ENCODE data around the gene LRCH1. TPM values are rescaled to one million over a fixed set of nuclear protein-coding genes. Genes with fewer than 3 reads are reported as not detected.

The LRCH1 gene
- total RNA-seq, 1 donor from 2014 or later: 13.1 TPM

- no peak for DNase-seq
- no peak for TF ChIP-seq CTCF (IDR thresholded peaks at IDR 0.05; ENCODE audit: borderline replicate concordance)
- Histone ChIP-seq H3K36me3 (no peaks in the 10 kb centered on the region), H3K4me3 (peak overlapping the region; percentile 29), H3K27me3 (ENCODE audit: low read depth) (no peaks in the 10 kb centered on the region), H3K4me1 (peaks cover 92% of the 10 kb centered on the region), H3K9me3 (replicated peaks) (no peaks in the 10 kb centered on the region), H3K27ac (replicated peaks) (peak overlapping the region; percentile 56)
- intact Hi-C loops (cut with micrococcal nuclease): no loop called here
Observed at GRCh38 chr13:46621792-46622629, 69.0 kb downstream of the LRCH1 start.

DNA sequence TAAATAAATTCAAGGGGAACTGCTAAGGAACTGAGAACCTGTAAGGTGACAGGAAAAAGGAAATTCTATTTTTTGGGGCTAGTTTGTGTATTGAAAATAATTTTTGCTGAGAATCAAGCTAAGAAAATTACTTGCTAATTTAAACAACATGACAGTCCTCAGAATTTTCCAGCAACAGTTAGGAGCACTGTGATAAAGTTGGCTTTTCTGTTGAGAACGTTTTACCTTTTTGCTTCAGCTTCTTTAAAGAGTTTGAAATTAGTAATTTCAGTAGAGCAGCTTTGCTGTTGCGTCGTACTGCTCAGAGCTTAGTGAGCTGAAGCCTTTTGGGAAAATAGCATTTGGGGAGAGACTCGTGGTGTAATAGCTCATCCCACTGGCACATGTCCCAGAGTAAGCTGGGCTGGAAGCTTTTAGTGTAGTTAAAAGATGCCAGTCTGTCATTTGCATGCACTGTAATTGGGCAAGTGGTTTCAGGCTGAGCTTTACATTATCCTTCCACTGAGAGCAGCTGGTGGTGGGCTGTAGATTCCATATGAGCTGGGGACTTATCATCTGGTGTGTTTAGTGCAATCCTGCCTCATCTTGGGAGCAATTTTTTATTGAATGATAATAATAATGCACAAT, 69.8 kb downstream of the LRCH1 start:
- Histone ChIP-seq H3K9me3 (replicated peaks) (no peaks in the 10 kb centered on the region), H3K4me3 (peak overlapping the region; percentile 29), H3K36me3 (no peaks in the 10 kb centered on the region), H3K27me3 (ENCODE audit: low read depth) (no peaks in the 10 kb centered on the region), H3K4me1 (peaks cover 92% of the 10 kb centered on the region), H3K27ac (replicated peaks) (peak overlapping the region; percentile 56)
- intact Hi-C loops (cut with micrococcal nuclease): no loop called here
- TF ChIP-seq CTCF (IDR thresholded peaks at IDR 0.05; ENCODE audit: borderline replicate concordance): no peak
- DNase-seq: peak; percentile 24

- H3K27ac ChIP-seq (replicated peaks): no peak overlapping the region
- H3K36me3 ChIP-seq: no peaks in the 10 kb centered on the region
- H3K4me1 ChIP-seq: peaks cover 89% of the 10 kb centered on the region
- H3K27me3 ChIP-seq (ENCODE audit: low read depth): no peaks in the 10 kb centered on the region
- intact Hi-C loops (cut with micrococcal nuclease): no loop called here
- H3K4me3 ChIP-seq: no peak overlapping the region
- DNase-seq: no peak
- H3K9me3 ChIP-seq (replicated peaks): no peaks in the 10 kb centered on the region
- TF ChIP-seq CTCF (IDR thresholded peaks at IDR 0.05; ENCODE audit: borderline replicate concordance): no peak
Observed at GRCh38 chr13:46624353-46624752, 71.4 kb downstream of the LRCH1 start.

DNA sequence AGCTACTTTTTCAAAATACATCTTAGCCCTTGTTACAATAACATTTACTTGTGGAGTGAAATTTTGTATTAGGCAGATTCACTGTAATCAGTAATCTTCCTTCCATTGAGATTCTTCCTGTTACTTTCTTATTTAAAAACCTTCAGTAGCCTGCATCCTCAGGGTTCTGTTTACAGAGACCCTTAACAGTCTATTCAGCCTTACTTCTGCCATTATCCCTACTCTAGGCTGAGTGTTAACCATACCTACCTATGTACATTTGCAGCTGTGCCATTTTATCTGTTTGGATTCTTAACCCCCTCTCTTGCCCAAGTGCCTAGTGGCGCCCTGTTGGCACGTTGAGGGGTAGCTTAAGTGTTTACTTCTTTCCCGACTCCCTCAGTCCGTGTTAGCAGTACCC, 71.9 kb downstream of the LRCH1 start:
- H3K36me3 ChIP-seq: no peaks in the 10 kb centered on the region
- no peaks in the 10 kb centered on the region for H3K27me3 ChIP-seq (ENCODE audit: low read depth)
- no peak overlapping the region for H3K4me3 ChIP-seq
- TF ChIP-seq CTCF (IDR thresholded peaks at IDR 0.05; ENCODE audit: borderline replicate concordance): no peak
- no peak overlapping the region for H3K27ac ChIP-seq (replicated peaks)
- no peak for DNase-seq
- H3K9me3 ChIP-seq (replicated peaks): no peaks in the 10 kb centered on the region
- intact Hi-C loops (cut with micrococcal nuclease): no loop called here
- H3K4me1 ChIP-seq: peaks cover 89% of the 10 kb centered on the region

DNA sequence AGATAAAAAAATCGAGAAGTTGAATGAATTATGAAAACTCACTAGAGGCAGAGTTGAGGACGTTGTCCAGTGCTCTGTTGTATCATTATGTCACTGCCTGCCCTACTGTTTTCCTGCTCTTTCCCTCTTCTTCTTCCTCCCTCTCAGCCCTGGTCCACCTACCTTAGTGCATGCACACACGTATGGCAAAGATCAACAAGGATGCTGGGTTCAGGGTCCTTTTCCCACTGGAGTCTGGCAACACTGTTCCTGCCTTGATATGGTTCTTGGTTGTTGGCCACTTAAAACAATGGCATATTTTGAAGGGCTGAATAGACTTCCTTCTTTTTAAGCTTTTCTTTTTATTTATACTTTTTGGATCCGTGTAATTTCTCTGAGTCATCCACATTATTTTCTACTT, 74.5 kb downstream of the LRCH1 start:
- H3K36me3 ChIP-seq: no peaks in the 10 kb centered on the region
- intact Hi-C loops (cut with micrococcal nuclease): no loop called here
- no peak for TF ChIP-seq CTCF (IDR thresholded peaks at IDR 0.05; ENCODE audit: borderline replicate concordance)
- no peak overlapping the region for H3K4me3 ChIP-seq
- no peak for DNase-seq
- H3K4me1 ChIP-seq: peaks cover 89% of the 10 kb centered on the region
- H3K27me3 ChIP-seq (ENCODE audit: low read depth): no peaks in the 10 kb centered on the region
- no peaks in the 10 kb centered on the region for H3K9me3 ChIP-seq (replicated peaks)
- H3K27ac ChIP-seq (replicated peaks): peak overlapping the region; percentile 1

Data from left ventricle myocardium inferior (tissue), 1 donor.